Stimulated activated CD4-positive, alpha-beta T cell treated with anti-CD3 and anti-CD28 coated beads, Interleukin-12 subunit alpha, Interleukin-12 subunit beta, amount 100 ng/mL, for 48 hours (primary cell): ENCODE measurements around the gene SUGCT.

Experiments
- DNase-seq, 3 donors: peaks; one replicate each; pipeline ENCODE4 v3.0.0-alpha.2; 2020; ENCODE audit warnings: low read depth in 2 of 3, low spot score in 1 of 3

SUGCT gene

DNA sequence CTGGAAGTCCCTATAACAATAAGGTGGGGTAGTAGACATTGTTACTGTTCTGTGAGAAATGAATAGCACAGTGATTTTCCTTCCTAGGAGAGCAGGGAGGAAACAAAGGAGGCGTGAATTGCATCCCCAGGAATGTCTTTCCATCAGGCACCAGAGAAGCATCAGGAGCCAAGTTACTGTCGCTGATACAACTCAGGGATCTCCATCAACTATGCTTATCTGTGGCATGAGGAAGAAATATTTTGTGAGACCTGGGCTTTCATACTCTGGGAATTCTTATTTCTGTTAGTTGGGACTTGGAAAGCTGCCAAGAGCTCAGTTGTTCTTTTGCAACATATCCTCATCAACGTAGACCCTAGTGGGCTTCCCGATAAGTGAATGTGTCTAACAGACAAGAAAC, 622.3 kb downstream of the SUGCT start:
- no peak for DNase-seq

DNA sequence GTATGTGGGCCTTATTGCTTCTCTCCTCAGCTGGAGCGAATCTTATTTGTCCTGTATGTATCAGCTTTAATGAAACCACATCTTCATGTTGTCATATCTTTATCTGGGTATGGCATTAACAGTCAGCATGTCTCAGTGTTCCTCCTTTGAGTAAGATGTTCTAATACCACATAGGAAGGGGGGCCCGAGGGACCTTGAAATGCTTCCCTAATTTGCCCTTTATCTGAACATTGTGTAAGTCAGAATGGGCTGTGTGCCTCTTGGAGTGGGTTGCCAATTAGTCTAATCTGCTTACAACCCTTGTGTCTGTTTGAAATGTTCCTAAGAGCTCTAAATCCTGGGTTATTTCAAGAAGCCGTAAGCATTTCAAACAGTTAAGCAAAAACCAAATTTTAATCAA, 623.8 kb downstream of the SUGCT start:
- DNase-seq: no peak

DNA sequence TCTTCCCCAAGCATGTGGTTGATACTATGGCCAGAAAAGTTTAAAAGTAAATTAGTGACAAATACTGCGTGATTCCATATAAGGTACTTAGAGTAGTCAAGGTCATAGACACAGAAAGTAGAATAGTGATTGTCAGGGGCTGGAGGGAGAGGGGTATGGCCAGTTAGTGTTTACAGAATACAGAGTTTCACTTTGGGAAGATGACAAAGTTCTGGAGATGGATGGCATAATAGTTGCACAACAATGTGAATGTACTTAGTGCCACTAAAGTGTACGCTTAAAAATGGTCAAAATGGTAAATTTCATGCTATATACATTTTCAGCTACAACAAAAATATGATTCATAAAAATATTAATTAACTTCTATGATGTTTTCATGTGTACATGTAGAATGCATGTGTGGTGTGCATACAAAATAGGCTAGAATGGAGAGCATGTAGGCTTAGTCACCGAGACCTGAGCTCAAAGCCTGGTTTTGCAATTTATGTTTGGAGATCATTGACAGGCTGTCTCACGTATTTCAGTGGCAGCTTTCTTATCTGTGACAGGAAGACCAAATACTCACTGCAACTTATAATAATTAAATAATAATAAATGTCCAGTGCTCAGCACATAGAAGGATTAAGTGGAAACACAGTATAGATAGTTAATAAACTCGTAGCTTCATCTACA, 625.6 kb downstream of the SUGCT start:
- no peak for DNase-seq

DNA sequence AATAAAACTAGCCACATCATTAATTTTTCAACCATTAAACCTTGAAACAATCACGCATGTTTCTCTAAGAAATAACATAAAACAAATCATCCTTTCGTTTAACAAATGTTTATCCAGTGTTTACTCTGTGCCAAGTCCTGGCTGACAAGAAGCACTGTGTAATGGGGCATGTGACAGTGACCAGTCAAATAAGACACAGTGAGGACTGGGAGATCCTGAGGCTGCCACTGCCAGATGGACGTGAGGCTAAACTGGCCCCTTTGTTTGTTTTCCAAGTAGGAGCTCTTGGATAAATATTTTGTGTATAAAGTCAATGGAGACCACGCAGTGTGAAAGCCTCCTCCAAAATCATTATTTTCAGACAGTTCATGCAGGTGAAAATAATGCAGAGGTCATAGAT, 626.2 kb downstream of the SUGCT start:
- no peak for DNase-seq

DNA sequence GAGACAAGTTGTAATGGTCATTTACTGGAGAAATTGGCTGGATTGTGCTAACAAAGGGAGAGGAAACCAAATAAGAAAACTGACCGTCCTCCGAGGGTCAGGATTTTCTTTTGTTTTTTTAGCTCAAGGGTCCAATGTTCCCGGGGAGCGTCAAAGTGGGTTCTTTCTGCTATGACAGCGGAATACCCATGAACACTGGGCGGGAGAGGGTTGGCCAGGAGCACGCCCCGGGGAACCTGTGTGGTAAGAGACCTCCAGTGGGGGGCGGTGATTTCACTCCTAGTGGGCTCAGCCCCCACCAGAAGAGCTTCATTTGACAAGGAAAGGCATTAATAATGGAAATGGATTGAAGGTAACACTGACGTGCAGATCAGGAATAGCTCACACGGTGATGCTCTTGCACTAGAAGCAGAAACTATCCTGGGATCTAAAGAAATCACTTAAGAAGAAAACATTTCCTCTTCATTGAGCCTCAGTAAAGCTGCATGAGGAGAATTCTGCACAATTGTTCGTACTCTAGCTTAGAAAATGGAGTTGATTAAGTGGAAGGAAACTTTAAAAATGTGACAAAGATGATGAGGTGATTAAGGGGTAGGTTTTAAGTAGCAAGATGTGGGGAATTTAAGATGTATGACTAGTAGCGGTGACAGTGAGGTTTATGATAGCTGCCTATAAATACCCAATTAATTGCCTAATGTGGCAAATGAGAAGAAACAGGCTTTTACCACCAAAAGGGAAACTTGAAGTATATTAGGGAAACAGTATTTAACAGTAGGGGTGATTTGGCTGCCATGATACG, 627.2 kb downstream of the SUGCT start:
- DNase-seq: no peak

DNA sequence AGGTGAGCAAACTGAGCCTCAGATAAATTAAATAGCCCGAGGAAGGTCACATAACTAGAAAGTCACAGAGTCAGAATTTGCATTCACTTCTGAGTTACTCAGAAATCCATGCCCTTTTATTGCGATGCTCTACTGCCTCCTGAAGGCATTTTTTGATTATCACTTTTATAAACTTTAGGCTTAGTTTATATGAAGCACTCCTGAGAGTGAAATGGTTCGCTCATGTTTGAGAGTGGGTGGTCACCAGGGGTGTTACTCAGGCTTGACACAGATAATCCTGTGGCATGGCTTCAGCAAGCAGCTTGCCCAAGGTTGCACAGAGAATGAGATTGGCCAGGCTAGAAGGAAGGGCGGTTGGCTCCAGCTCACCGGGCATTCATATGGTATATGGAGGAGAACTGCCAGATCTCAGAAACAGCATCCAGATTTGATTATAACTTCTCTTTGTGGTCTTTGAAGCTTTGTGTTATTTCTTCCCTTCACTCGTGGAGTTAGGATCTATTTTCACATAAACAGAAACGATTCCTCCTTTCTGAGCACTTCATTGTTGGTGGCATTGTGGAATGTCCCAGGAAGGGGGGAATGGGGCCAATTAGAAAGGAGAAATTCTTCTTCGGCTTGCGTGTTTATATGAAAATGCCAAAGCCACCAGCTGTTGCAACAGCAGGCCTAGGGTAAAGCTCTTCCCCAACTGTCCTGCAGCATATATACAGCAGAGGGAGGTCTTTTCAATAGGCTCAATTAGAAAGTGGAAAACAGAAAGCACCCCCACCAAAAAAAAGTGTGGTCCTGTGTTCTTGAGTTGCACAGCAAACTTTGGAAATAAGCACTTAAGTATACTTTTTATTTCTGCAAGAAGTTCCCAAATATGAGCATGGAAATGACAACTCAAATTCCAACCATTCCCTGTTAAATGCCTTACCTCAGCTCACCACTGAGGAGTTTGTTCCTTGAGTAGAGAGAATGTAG, 628.8 kb downstream of the SUGCT start:
- no peak for DNase-seq

DNA sequence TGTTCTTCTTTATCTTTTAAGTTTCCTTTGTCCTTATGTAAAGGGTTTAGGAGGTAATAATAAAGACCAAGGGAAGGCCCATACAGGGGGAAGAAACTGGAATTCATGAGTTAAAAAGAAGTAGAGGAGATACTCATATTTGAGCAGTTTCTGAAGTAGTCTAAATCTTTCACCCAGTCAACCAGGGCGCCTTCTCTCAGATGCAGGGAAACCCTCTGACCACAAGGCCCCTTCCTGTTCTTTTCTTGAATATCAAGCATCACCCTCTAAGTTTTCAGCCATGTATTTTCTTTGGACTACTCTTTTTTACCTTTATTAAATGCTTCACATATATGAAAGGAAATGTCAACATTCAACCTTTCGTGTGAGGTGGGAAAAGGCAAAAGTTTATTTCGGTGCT, 630.8 kb downstream of the SUGCT start:
- no peak for DNase-seq

DNA sequence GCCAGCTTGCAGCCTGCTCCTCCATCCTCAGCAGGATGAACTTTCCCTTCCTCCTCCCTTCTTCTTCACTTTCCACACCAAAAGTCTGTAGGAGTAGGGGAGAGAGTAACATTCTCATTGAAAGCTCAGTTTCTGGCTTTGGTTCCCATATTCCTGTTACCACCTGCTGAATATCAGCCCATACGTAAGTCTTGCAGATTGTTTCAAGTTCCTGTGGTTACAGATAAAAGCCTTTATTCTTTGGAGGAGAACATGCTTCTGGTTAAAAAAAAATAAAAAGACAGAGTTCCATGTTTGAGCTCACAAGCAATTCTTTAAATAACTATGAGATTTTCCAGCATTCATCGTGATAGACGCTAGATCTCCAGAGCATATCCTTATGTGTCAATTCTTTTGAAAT, 637.3 kb downstream of the SUGCT start:
- no peak for DNase-seq

DNA sequence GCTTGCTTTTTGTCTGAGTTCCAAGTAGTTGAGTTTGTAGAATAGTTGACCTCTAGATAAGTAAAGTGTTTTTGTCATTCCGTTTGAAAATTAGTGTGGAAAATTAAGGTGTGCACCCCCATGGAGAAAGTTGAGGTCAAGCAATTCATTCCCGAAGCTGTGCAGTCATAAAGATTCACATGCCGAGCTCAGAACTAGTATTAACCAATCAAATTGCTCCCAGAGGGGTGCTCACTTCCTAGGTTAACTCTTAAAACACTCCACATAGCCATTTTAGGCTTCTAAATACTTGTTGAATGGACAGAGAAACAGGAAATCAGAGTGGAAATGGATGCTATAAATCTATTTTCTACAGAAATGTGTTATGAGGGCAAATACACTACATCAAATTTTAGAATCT, 638.9 kb downstream of the SUGCT start:
- DNase-seq: no peak

DNA sequence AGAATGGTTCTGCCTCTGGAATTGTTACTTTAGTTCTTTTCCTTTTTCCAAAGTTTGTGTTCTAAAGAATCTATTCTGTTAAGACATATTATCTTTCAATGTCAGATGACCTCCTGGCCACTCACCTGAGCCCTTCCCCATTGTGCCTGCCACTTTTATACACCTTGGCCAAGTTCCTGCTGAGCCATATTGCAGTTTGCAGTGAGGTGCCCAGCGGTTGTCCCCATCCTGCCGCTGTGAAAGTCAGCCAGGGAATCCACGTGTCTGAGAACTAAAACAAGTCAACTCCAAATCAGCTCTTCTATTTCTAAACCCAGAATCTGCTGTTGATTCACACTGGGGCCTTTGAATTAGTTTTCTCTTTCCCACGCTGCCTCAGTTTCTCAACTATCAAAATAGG, 641.1 kb downstream of the SUGCT start:
- no peak for DNase-seq

DNA sequence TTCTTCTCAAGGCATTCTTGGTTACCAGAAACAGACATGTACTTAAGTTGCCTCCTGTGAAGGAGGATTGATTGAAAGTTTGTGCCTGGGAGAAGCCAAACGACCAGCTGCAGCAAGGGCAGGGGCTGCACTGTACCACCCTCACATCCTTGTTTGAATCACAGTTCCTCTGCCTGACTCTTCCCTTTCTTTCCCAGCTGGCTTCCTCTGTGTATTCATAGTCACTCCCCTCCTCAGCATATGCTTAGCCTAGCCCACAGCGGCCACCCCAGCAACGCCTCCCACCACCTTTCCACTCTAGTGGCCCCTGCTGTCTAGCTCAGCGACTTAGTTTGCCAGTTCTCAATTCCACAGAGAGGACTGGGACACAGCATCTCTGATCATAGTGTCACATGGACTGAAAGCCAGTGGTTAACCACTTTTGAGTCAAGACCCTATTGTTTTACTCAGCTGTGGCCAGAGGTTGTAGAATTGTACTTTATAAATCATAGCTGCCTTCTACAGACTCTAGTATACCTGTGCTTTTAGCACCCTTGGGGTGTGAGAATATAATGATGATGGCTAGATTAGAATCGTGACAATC, 643.0 kb downstream of the SUGCT start:
- DNase-seq: no peak

DNA sequence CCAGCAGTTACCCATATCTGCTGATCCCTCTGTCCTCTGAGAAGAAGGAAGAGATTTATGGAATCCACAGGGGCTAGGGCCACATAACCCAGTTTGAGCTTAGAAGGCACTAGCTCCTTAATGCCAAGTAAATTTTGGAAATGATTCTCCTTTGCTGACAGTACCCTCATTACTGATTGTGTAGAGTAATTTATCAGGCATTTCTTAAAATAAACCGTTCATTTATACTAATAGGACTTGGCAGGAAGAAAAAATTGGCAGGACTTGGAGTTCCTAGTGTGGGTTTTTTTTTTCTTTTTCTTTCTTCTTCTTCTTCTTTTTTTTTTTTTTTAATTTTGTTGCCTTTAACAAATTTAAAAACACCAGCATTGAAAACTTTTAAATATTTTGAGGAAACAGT, 645.7 kb downstream of the SUGCT start:
- no peak for DNase-seq

DNA sequence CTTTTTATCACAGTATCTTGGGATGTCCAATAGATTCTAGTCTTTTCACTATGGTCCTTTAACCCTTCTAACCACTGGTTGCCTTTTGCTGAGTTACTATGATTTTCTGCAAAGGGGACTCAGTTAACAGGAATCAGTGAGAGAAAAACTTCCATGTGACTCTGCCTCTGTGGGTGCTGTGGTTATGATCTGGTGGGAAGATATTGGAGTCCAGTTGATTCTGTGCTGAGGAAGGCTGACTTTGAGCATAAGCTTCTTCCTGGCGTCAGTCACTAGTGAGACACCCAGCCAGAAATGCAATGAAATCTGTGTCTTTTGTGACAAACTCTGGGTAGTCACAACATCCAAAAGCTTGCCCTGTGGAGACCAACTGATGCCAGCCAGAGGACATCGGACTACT, 648.0 kb downstream of the SUGCT start:
- DNase-seq: no peak

DNA sequence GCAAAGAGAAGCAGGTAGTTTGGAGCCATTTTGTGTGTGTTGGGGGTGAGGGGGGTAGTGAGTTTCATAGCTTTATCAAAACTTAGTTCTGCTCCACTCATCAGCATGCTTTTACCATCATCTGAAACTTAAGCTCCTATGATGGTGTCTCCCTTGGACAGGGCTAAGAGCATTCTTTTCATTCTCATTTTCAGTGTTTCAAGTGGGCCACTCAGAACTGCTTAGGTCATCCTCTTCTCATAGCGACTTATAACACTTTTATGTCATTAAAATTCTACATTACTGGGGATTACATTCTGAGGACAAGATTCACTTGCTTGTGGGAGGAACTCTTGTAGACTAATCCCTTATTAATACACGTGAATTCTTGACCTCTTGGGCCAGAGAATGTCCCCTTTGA, 649.4 kb downstream of the SUGCT start:
- no peak for DNase-seq

DNA sequence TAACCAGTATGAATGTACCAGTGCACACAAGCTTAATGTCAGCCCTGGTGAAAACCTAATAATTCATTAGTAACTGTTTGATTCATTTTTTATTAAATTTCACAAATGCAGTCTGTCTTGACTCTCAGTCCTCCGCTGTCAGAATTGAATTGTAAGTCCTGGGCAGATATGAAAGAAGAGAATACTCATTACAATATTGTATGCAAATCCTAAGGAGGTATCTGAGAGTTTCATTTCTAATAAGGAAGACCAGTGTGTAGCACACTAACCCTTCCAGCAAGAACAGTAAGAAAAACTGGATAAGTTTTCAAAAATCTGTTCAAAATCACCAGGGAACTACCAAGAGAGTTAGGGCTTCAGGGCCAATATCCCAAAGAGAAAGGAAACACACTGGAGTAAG, 652.1 kb downstream of the SUGCT start:
- no peak for DNase-seq

DNA sequence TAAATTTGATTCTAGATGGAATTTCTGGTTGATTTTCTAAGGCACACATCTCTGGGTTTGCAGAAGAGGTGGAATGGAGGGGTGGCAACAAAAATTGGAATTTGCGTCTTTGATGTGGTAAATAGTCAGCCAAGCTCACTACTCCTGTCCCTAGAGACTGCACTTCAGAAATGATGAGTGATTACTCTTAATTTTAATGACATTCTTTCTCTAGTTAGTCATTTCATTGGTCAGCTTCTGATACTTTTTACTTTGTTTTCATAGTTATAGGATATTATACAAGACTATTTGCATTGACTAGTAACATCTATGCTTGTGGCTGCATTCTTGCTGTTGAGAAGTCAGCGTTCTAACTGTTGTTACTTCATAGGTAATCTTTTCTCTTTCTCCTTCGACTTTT, 658.3 kb downstream of the SUGCT start:
- DNase-seq: no peak

DNA sequence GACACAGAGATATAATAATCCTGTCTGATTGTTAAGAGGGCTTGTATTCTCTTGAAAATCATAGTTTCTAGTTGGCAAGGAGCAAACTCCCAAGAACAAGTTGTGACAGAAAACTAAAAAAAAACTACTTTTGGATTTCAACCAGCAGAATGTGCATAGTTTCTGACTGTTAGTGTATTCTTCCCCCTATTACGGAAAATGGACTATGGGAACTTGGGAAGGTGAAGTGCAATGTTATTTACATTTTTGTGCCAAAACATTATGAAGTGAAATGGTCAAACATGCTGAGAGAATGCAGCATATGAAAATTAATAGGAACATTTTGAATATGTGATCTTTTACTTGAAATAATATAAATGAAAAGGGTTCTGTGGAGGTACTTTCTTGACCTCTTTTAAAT, 660.8 kb downstream of the SUGCT start:
- no peak for DNase-seq

DNA sequence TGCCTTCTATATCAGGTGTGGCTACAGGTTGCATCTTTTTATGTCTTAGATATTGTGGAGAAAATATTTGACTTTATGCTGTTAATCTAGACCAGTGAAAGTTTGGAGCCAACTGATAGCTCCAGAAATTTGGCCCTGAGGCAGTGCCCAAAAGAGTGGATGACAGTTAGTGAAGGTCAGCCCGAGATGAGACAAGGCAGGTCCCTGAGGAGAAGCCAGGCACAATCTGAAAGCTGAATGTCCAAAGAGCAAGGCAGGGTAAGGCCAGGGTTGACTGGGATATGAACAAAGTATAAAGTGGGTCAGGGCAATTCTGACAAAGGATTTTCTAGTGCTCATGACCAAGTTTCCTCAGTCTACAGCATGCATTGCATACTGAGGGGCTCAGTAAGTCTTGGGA, 661.9 kb downstream of the SUGCT start:
- no peak for DNase-seq

DNA sequence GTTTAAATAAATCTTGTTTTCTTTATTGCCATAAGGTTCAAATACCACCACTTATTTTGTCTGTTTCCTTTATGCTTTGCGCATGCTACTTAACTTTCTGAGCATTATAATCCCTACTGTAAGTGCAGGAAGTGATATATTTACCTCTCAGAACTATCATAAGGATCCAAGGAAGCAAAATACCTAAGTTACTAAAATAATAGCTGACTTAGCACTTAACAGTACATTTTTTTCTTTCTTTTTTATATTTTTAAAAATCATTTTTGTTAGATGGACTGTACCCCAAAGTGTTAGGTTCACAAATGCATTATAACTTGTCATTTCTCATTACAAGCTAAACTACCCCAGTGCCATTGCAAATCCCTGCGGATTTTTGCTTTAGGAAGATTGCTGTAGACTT, 663.8 kb downstream of the SUGCT start:
- DNase-seq: no peak

DNA sequence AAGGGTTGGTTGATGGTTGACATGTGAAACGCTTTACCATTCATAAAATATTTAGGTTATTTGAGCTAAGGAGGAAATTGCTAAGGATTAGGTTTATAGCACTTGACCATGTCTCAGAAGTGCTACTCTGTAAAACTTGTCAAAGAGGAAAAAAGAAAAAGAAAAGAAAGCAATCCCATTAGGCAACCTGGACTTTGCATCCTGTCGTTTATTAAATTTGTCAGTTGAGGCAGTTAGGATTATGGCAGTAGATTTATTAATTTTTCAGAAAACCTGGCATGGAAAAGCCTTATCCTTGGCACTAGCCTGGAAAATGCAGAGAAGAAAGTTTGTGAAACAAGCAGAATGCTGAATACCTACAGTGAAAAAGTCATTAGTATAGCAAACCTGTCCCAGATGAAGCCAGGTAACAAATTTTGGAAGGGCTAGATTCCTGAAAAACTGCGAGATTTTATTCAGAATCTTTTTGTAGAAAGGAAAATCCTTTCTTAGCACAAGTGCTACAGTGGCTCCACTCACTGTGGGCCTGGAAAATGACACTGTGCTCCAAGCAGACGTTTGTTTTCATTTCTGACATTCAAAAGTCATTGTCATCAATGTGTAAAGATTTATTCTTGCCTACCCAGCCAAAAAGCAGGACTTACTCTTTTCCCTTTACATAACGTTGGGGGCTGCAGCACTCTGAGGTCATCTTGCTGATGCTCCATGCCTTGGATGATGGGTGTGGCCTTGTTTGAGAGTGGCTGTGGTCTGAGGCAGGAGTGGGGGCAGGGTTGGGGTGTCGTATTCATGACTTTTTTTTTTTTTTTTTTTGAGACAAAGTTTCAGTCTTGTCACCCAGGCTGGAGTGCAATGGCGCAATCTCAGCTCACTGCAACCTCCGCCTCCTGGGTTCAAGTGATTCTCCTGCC, 664.9 kb downstream of the SUGCT start:
- no peak for DNase-seq
